SU-DHL-6 (cell line): Measurements from ENCODE around the gene UGGT2.

ENCODE experiments used
- CTCF ChIP-seq: fragments of 200-600 bp; sonication (generic); IDR thresholded peaks from one replicate; pipeline ENCODE4 v1.5.1; 2017; ENCODE audit warnings: antibody characterized with exemption, mild to moderate bottlenecking, low read length, moderate library complexity; ENCODE audit not compliant: insufficient read depth, poor library complexity, severe bottlenecking
- EZH2phosphoT487 ChIP-seq: fragments of 200-600 bp; sonication (generic), shearing (Covaris generic); conservative IDR thresholded peaks from 2 replicates; pipeline ENCODE4 v1.6.1; 2018; ENCODE audit warnings: mild to moderate bottlenecking, antibody characterized with exemption, low read length, moderate library complexity, mixed read lengths

GRCh38 chr13:96036515-96036914 lies 16.7 kb downstream of the UGGT2 start:
- TF ChIP-seq CTCF (no peak), EZH2phosphoT487 (no peak)
